Liver (tissue), 9 donors: ENCODE data around the gene ZER1. TPM values are rescaled to one million over a fixed set of nuclear protein-coding genes. Genes with fewer than 3 reads are reported as not detected.

Experiments used
- DNase-seq: peaks from one replicate; pipeline ENCODE4 v3.0.0-alpha.2; 2017; ENCODE audit warnings: low spot score
- H3K27ac ChIP-seq, 2 donors: one replicate each; pipeline ENCODE4 v1.7.0; 2013; ENCODE audit warnings: inconsistent platforms in 2 of 2, low read length in 2 of 2, control low read depth in 1 of 2, low read depth in 1 of 2, mild to moderate bottlenecking in 1 of 2
- H3K27me3 ChIP-seq, 4 donors: one replicate each; pipeline versions ENCODE4 v1.6.1 to v1.7.0; 2013; ENCODE audit warnings: low read length in 3 of 4, inconsistent platforms in 1 of 4, mild to moderate bottlenecking in 1 of 4, moderate library complexity in 1 of 4; ENCODE audit not compliant: control insufficient read depth in 4 of 4, insufficient read depth in 4 of 4
- H3K36me3 ChIP-seq, 4 donors: one replicate each; pipeline versions ENCODE4 v1.6.1 to v1.7.0; 2013; ENCODE audit warnings: low read length in 3 of 4, mild to moderate bottlenecking in 3 of 4, low read depth in 1 of 4, moderate library complexity in 1 of 4; ENCODE audit not compliant: control insufficient read depth in 4 of 4, insufficient read depth in 3 of 4
- H3K4me1 ChIP-seq, 4 donors: one replicate each; pipeline versions ENCODE4 v1.6.1 to v1.7.0; 2013; ENCODE audit warnings: low read length in 3 of 4, mild to moderate bottlenecking in 3 of 4, moderate library complexity in 1 of 4; ENCODE audit not compliant: control insufficient read depth in 4 of 4, insufficient read depth in 4 of 4
- H3K4me3 ChIP-seq, 3 donors: one replicate each; pipeline versions ENCODE4 v1.6.1 to v1.7.0; 2013; ENCODE audit warnings: low read length in 3 of 3, control low read depth in 1 of 3, low read depth in 1 of 3, mild to moderate bottlenecking in 1 of 3
- H3K9ac ChIP-seq, 2 donors: one replicate each; pipeline ENCODE4 v1.7.0; 2013; ENCODE audit warnings: low read length in 2 of 2, mild to moderate bottlenecking in 2 of 2, moderate library complexity in 2 of 2, control low read depth in 1 of 2, low read depth in 1 of 2
- H3K9me3 ChIP-seq, 4 donors: one replicate each; pipeline versions ENCODE4 v1.6.1 to v1.7.0; 2013; ENCODE audit warnings: low read length in 3 of 4; ENCODE audit not compliant: control insufficient read depth in 4 of 4
- ATF3 ChIP-seq: IDR thresholded peaks from 2 replicates; pipeline ENCODE4 v1.6.1; 2016; ENCODE audit warnings: antibody characterized with exemption
- EGR1 ChIP-seq, 2 donors: IDR thresholded peaks; 2 replicates each; pipeline ENCODE4 v1.6.1; 2016 to 2018; ENCODE audit warnings: antibody characterized with exemption in 2 of 2, low read depth in 2 of 2
- FOXA1 ChIP-seq: IDR thresholded peaks from 2 replicates; pipeline ENCODE4 v1.6.1; 2016; ENCODE audit warnings: antibody characterized with exemption
- FOXA2 ChIP-seq: IDR thresholded peaks from 2 replicates; pipeline ENCODE4 v1.6.1; 2016; ENCODE audit warnings: antibody characterized with exemption
- GABPA ChIP-seq, 2 donors: IDR thresholded peaks in 1 of 2; conservative IDR thresholded peaks in 1 of 2; 2 replicates each; pipeline ENCODE4 v1.6.1; 2016; ENCODE audit warnings: antibody characterized with exemption in 2 of 2, mild to moderate bottlenecking in 1 of 2, moderate library complexity in 1 of 2
- HNF4A ChIP-seq, 2 donors: conservative IDR thresholded peaks; 2 replicates each; pipeline ENCODE4 v1.6.1; 2016; ENCODE audit warnings: antibody characterized with exemption in 2 of 2, mild to moderate bottlenecking in 2 of 2
- JUND ChIP-seq, 2 donors: IDR thresholded peaks; 2 replicates each; pipeline ENCODE4 v1.6.1; 2016; ENCODE audit warnings: antibody characterized with exemption in 2 of 2
- MAX ChIP-seq: IDR thresholded peaks from 2 replicates; pipeline ENCODE4 v1.6.1; 2016; ENCODE audit warnings: antibody characterized with exemption
- RAD21 ChIP-seq, 2 donors: IDR thresholded peaks; 2 replicates each; pipeline ENCODE4 v1.6.1; 2016; ENCODE audit warnings: antibody characterized with exemption in 2 of 2, mild to moderate bottlenecking in 2 of 2
- RXRA ChIP-seq, 2 donors: IDR thresholded peaks; 2 replicates each; pipeline ENCODE4 v1.6.1; 2017 to 2018; ENCODE audit warnings: antibody characterized with exemption in 2 of 2, mild to moderate bottlenecking in 1 of 2
- SP1 ChIP-seq: IDR thresholded peaks from 2 replicates; pipeline ENCODE4 v1.6.1; 2018; ENCODE audit warnings: antibody characterized with exemption, mild to moderate bottlenecking
- YY1 ChIP-seq: IDR thresholded peaks from 2 replicates; pipeline ENCODE4 v1.6.1; 2016; ENCODE audit warnings: antibody characterized with exemption, mild to moderate bottlenecking
- ZBTB33 ChIP-seq: IDR thresholded peaks from 2 replicates; pipeline ENCODE4 v1.6.1; 2016; ENCODE audit warnings: antibody characterized with exemption
- WGBS: extraction: QIAGEN DNeasy Blood & Tissue Kit; methylation state at CpG from one replicate; pipeline ENCODE4 v1.1.7; 2013; 5-methylcytosine and 5-hydroxymethylcytosine counted together
- polyA plus RNA-seq, 2 donors: library from polyadenylated mRNA; stranded (reverse) in 1 of 2; unstranded in 1 of 2; fragments of 200-250 nt in 1 of 2; fragments of >200 nt in 1 of 2; fragmentation: Nextera tagmentation in 1 of 2; extraction: Ambion mirVana in 1 of 2; gene quantifications; one replicate each; pipeline versions ENCODE4 v1.2.1 to v1.2.3, GENCODE V29; 2013 to 2015
- total RNA-seq, 2 donors: library from RNA; depleted of rRNA; stranded (reverse); fragments of >200 nt; gene quantifications; one replicate each; pipeline ENCODE4 v1.2.3, GENCODE V29; 2014
- donor health status: healthy.
- donor health status: healthy.
- donor health status: healthy.
- donor health status: healthy.
- donor health status: healthy.

The ZER1 gene
- total and polyA plus RNA-seq, 4 donors: 7.6 to 29.1 (median 15.8) TPM

- no peaks in the 10 kb centered on the region for H3K9me3 ChIP-seq
- H3K9ac ChIP-seq: no peak overlapping the region
- H3K4me1 ChIP-seq: no peaks in the 10 kb centered on the region
- TF ChIP-seq FOXA2 (no peak), ZBTB33 (no peak), HNF4A (conservative IDR thresholded peaks at IDR 0.05) (no peak), MAX (no peak)
- no peaks in the 10 kb centered on the region for H3K27me3 ChIP-seq
- WGBS: 80% methylated on average over 13 of the region's 13 CpGs
- H3K36me3 ChIP-seq: peaks cover 11 to 48% (median 27%) of the 10 kb centered on the region in 4 donors
- H3K4me3 ChIP-seq: no peak overlapping the region
- no peak for DNase-seq
- H3K27ac ChIP-seq: no peak overlapping the region
Measured at GRCh38 chr9:128732576-128732975, 39.2 kb downstream of the ZER1 start.

- DNase-seq: no peak
Measured at GRCh38 chr9:128731691-128732090, 40.0 kb downstream of the ZER1 start.

GRCh38 chr9:128731093-128731492, 40.6 kb downstream of the ZER1 start:
- no peak overlapping the region for H3K27ac ChIP-seq
- H3K4me3 ChIP-seq: no peak overlapping the region
- H3K9me3 ChIP-seq: no peaks in the 10 kb centered on the region
- no peaks in the 10 kb centered on the region for H3K27me3 ChIP-seq
- DNase-seq: no peak
- WGBS: 94% methylated on average over 13 of the region's 13 CpGs
- H3K36me3 ChIP-seq: peaks cover 9 to 36% (median 23%) of the 10 kb centered on the region in 4 donors
- no peaks in the 10 kb centered on the region for H3K4me1 ChIP-seq
- TF ChIP-seq SP1 (no peak), EGR1 (IDR thresholded peaks at IDR 0.05; ENCODE audit: low read depth in 2 of 2) (no peak), ATF3 (no peak), RXRA (IDR thresholded peaks at IDR 0.05) (no peak), ZBTB33 (no peak), GABPA (IDR thresholded peaks at IDR 0.05 in 1 of 2, conservative IDR thresholded peaks at IDR 0.05 in 1 of 2) (no peak), RAD21 (IDR thresholded peaks at IDR 0.05) (no peak), FOXA1 (no peak), JUND (IDR thresholded peaks at IDR 0.05) (no peak), MAX (no peak)
- no peak overlapping the region for H3K9ac ChIP-seq

More at GRCh38 chr9:128731691-128732090, 40.0 kb downstream of the ZER1 start:
- Histone ChIP-seq H3K9me3 (no peaks in the 10 kb centered on the region), H3K27ac (no peak overlapping the region), H3K27me3 (no peaks in the 10 kb centered on the region), H3K4me1 (no peaks in the 10 kb centered on the region), H3K36me3 (peaks cover 10 to 39% (median 23%) of the 10 kb centered on the region in 4 donors), H3K4me3 (no peak overlapping the region), H3K9ac (no peak overlapping the region)
- TF ChIP-seq GABPA (IDR thresholded peaks at IDR 0.05 in 1 of 2, conservative IDR thresholded peaks at IDR 0.05 in 1 of 2) (no peak), ATF3 (no peak), MAX (no peak), FOXA1 (no peak), FOXA2 (no peak), EGR1 (IDR thresholded peaks at IDR 0.05; ENCODE audit: low read depth in 2 of 2) (no peak), YY1 (no peak)
- WGBS: 85% methylated on average over 9 of the region's 9 CpGs
